Large intestine (tissue), 1 donor: Measurements from ENCODE around the gene VTI1B. TPM values are rescaled to one million over a fixed set of nuclear protein-coding genes. Genes with fewer than 3 reads are reported as not detected.

Experiments
- polyA plus RNA-seq: library from polyadenylated mRNA; unstranded; fragments of 120-200 nt; gene quantifications from one replicate; pipeline ENCODE4 v1.2.1, GENCODE V29; 2013

Gene VTI1B
- polyA plus RNA-seq, 1 donor, result 78.4 TPM

Other genes with a start within 250 kb of the VTI1B start
- gene TMEM229B, start 185.9 kb downstream of the VTI1B start, polyA plus RNA-seq, result 11.9 TPM
- gene PLEKHH1, start 141.3 kb downstream of the VTI1B start, polyA plus RNA-seq, result 110 TPM
- 51.4 TPM for gene PIGH, start 74.4 kb downstream of the VTI1B start, polyA plus RNA-seq
- 4.0 TPM for gene ARG2, start 54.7 kb downstream of the VTI1B start, polyA plus RNA-seq
- gene RDH11, start 21.1 kb upstream of the VTI1B start, polyA plus RNA-seq, result 44.0 TPM
- 0.88 TPM for gene RDH12, start 27.3 kb upstream of the VTI1B start, polyA plus RNA-seq
- gene ZFYVE26, start 142.0 kb upstream of the VTI1B start, polyA plus RNA-seq, result 24.9 TPM
- 6.4 TPM for gene RAD51B, start 145.1 kb upstream of the VTI1B start, polyA plus RNA-seq